ENCODE data around the gene VSIG8.

VSIG8 gene

GRCh38 chr1:159867664-159868026, 5.2 kb upstream of the VSIG8 start:
- H3K27ac ChIP-seq (replicated peaks) = no peak overlapping the region
- DNase-seq (ENCODE audit: low read depth in 1 of 2, low spot score in 1 of 2) = no peak
- no peaks in the 10 kb centered on the region for H3K27me3 ChIP-seq (ENCODE audit: insufficient read depth, poor library complexity, severe bottlenecking)
- no peak overlapping the region for H3K4me3 ChIP-seq (replicated peaks; ENCODE audit: insufficient read depth, low read length)
- TF ChIP-seq CTCF (IDR thresholded peaks at IDR 0.05; ENCODE audit: insufficient read depth, low read length) = no peak
- no peak for TF ChIP-seq REST (IDR thresholded peaks at IDR 0.05; ENCODE audit: insufficient replicate concordance, low read depth)
- no peak for TF ChIP-seq POLR2AphosphoS5 (IDR thresholded peaks at IDR 0.05; ENCODE audit: low read depth)
- TF ChIP-seq SPI1 (IDR thresholded peaks at IDR 0.05; ENCODE audit: borderline replicate concordance, low read depth) = no peak
- no peak for TF ChIP-seq GABPA (IDR thresholded peaks at IDR 0.05; ENCODE audit: low read depth)

GRCh38 chr1:159866905-159867663, 4.6 kb upstream of the VSIG8 start:
- no peak overlapping the region for H3K27ac ChIP-seq (replicated peaks)

GRCh38 chr1:159866066-159866465, 3.6 kb upstream of the VSIG8 start:
- no peak overlapping the region for H3K4me3 ChIP-seq (replicated peaks; ENCODE audit: insufficient read depth, low read length)
- TF ChIP-seq POLR2AphosphoS5 (IDR thresholded peaks at IDR 0.05; ENCODE audit: low read depth) (no peak), REST (IDR thresholded peaks at IDR 0.05; ENCODE audit: insufficient replicate concordance, low read depth) (no peak), SPI1 (IDR thresholded peaks at IDR 0.05; ENCODE audit: borderline replicate concordance, low read depth) (no peak), CTCF (IDR thresholded peaks at IDR 0.05; ENCODE audit: insufficient read depth, low read length) (no peak), GABPA (IDR thresholded peaks at IDR 0.05; ENCODE audit: low read depth) (no peak)
- no peak for DNase-seq (ENCODE audit: low read depth in 1 of 2, low spot score in 1 of 2)
- no peak overlapping the region for H3K27ac ChIP-seq (replicated peaks)
- no peaks in the 10 kb centered on the region for H3K27me3 ChIP-seq (ENCODE audit: insufficient read depth, poor library complexity, severe bottlenecking)

More at GRCh38 chr1:159866905-159867663, 4.6 kb upstream of the VSIG8 start:
- H3K4me3 ChIP-seq (replicated peaks; ENCODE audit: insufficient read depth, low read length) = no peak overlapping the region
- no peak for TF ChIP-seq GABPA (IDR thresholded peaks at IDR 0.05; ENCODE audit: low read depth)
- TF ChIP-seq SPI1 (IDR thresholded peaks at IDR 0.05; ENCODE audit: borderline replicate concordance, low read depth) = no peak
- no peak for TF ChIP-seq REST (IDR thresholded peaks at IDR 0.05; ENCODE audit: insufficient replicate concordance, low read depth)
- H3K27me3 ChIP-seq (ENCODE audit: insufficient read depth, poor library complexity, severe bottlenecking) = no peaks in the 10 kb centered on the region
- no peak for DNase-seq (ENCODE audit: low read depth in 1 of 2, low spot score in 1 of 2)
